ENCODE data around the gene STXBP6. TPM values are rescaled to one million over a fixed set of nuclear protein-coding genes. Genes with fewer than 3 reads are reported as not detected.

STXBP6 gene
- polyA plus RNA-seq, 1 donor from 2014 or later: 14.6 TPM

DNA sequence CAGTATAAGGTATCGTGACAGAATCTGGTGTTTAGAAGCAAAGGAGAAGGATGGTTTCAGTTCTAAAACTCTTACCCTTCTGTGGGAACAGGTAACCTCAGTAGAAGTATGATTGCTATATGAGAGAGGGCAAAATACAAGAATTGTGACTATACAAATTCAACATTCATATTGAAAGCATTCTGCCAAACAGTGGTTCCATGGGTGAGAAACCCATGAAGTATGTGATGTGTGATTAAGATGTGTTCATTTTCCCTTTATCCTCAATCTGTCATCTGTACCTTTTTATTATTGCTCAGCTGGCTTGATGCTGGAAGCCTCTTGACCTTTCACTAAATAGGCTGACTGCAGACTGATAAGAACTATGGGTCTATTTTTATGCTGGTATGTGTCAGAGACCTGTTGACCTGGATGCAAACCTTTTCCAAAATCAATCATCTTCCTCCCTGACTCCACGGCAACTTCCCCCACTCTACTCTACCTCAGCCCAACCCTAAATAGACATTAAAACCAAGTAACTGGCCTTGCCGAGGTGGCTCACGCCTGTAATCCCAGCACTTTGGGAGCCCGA is 109.6 kb downstream of the STXBP6 start:
- H3K36me3 ChIP-seq (ENCODE audit: insufficient read depth, low read length): no peaks in the 10 kb centered on the region
- no peak overlapping the region for H3K4me3 ChIP-seq (ENCODE audit: low read length)
- H3K27ac ChIP-seq (ENCODE audit: low read length): no peak overlapping the region
- no peaks in the 10 kb centered on the region for H3K9me3 ChIP-seq (ENCODE audit: low read length)
- H4K20me1 ChIP-seq (ENCODE audit: insufficient read depth): no peaks in the 10 kb centered on the region
- TF ChIP-seq RAD21 (conservative IDR thresholded peaks at IDR 0.05) (no peak), EZH2 (IDR thresholded peaks at IDR 0.05; ENCODE audit: borderline replicate concordance, insufficient read depth, low read length, poor library complexity, severe bottlenecking) (no peak), TAF1 (IDR thresholded peaks at IDR 0.05; ENCODE audit: low read depth) (no peak), MXI1 (conservative IDR thresholded peaks at IDR 0.05; ENCODE audit: poor library complexity, severe bottlenecking) (no peak), EP300 (conservative IDR thresholded peaks at IDR 0.05; ENCODE audit: poor library complexity, severe bottlenecking) (no peak), SMC3 (conservative IDR thresholded peaks at IDR 0.05; ENCODE audit: poor library complexity) (no peak)
- TF ChIP-seq, protein P1, sequence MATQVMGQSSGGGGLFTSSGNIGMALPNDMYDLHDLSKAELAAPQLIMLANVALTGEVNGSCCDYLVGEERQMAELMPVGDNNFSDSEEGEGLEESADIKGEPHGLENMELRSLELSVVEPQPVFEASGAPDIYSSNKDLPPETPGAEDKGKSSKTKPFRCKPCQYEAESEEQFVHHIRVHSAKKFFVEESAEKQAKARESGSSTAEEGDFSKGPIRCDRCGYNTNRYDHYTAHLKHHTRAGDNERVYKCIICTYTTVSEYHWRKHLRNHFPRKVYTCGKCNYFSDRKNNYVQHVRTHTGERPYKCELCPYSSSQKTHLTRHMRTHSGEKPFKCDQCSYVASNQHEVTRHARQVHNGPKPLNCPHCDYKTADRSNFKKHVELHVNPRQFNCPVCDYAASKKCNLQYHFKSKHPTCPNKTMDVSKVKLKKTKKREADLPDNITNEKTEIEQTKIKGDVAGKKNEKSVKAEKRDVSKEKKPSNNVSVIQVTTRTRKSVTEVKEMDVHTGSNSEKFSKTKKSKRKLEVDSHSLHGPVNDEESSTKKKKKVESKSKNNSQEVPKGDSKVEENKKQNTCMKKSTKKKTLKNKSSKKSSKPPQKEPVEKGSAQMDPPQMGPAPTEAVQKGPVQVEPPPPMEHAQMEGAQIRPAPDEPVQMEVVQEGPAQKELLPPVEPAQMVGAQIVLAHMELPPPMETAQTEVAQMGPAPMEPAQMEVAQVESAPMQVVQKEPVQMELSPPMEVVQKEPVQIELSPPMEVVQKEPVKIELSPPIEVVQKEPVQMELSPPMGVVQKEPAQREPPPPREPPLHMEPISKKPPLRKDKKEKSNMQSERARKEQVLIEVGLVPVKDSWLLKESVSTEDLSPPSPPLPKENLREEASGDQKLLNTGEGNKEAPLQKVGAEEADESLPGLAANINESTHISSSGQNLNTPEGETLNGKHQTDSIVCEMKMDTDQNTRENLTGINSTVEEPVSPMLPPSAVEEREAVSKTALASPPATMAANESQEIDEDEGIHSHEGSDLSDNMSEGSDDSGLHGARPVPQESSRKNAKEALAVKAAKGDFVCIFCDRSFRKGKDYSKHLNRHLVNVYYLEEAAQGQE (IDR thresholded peaks at IDR 0.05; ENCODE audit: borderline replicate concordance): no peak
- no peaks in the 10 kb centered on the region for H3K27me3 ChIP-seq (ENCODE audit: insufficient read depth, low read depth, low read length)
- no peaks in the 10 kb centered on the region for H3K79me2 ChIP-seq (replicated peaks; ENCODE audit: insufficient read depth, low read length)
- H3K4me2 ChIP-seq (ENCODE audit: low read length): no peak overlapping the region
- no peaks in the 10 kb centered on the region for H3F3A ChIP-seq (ENCODE audit: insufficient read depth, low read length, poor library complexity, severe bottlenecking)
- no peaks in the 10 kb centered on the region for H3K9me2 ChIP-seq (ENCODE audit: insufficient read depth, low read length)
- no peak overlapping the region for H3K9ac ChIP-seq (ENCODE audit: low read length)
- H2AFZ ChIP-seq (ENCODE audit: low read depth, low read length): no peak overlapping the region

DNA sequence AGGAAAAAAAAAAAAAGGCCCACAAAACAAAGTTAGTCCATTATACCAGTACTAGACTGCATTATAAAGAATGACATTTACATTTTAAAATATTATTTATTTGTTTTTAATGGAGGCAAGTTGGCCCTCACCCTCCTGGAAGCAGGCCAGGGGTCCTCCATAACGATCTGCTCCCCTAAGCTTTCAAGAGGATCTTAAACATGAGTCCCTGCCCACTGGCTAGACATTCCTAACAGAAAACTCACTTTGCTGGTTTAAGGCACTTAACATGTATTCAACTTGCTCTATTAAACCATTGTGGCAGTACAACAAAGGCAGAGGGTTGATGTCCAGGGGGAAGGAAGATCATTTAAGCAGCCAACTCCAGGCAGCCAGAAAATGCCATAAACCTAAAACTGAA is 111.4 kb downstream of the STXBP6 start:
- Histone ChIP-seq H3K4me3 (ENCODE audit: low read length) (no peak overlapping the region), H3K79me2 (replicated peaks; ENCODE audit: insufficient read depth, low read length) (no peaks in the 10 kb centered on the region), H3F3A (ENCODE audit: insufficient read depth, low read length, poor library complexity, severe bottlenecking) (no peaks in the 10 kb centered on the region), H3K27me3 (ENCODE audit: insufficient read depth, low read depth, low read length) (no peaks in the 10 kb centered on the region), H3K9me3 (ENCODE audit: low read length) (no peaks in the 10 kb centered on the region), H3K9ac (ENCODE audit: low read length) (no peak overlapping the region), H3K4me2 (ENCODE audit: low read length) (no peak overlapping the region), H3K9me2 (ENCODE audit: insufficient read depth, low read length) (no peaks in the 10 kb centered on the region), H4K20me1 (ENCODE audit: insufficient read depth) (no peaks in the 10 kb centered on the region), H3K27ac (ENCODE audit: low read length) (peak overlapping the region; percentile 73), H2AFZ (ENCODE audit: low read depth, low read length) (no peak overlapping the region), H3K36me3 (ENCODE audit: insufficient read depth, low read length) (no peaks in the 10 kb centered on the region)
- TF ChIP-seq, protein P1 (IDR thresholded peaks at IDR 0.05; ENCODE audit: borderline replicate concordance): no peak
- TF ChIP-seq, protein P2, sequence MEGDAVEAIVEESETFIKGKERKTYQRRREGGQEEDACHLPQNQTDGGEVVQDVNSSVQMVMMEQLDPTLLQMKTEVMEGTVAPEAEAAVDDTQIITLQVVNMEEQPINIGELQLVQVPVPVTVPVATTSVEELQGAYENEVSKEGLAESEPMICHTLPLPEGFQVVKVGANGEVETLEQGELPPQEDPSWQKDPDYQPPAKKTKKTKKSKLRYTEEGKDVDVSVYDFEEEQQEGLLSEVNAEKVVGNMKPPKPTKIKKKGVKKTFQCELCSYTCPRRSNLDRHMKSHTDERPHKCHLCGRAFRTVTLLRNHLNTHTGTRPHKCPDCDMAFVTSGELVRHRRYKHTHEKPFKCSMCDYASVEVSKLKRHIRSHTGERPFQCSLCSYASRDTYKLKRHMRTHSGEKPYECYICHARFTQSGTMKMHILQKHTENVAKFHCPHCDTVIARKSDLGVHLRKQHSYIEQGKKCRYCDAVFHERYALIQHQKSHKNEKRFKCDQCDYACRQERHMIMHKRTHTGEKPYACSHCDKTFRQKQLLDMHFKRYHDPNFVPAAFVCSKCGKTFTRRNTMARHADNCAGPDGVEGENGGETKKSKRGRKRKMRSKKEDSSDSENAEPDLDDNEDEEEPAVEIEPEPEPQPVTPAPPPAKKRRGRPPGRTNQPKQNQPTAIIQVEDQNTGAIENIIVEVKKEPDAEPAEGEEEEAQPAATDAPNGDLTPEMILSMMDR (IDR thresholded peaks at IDR 0.05; ENCODE audit: poor library complexity, severe bottlenecking): no peak
- TF ChIP-seq RAD21 (conservative IDR thresholded peaks at IDR 0.05): no peak
- no peak for TF ChIP-seq EZH2 (IDR thresholded peaks at IDR 0.05; ENCODE audit: borderline replicate concordance, insufficient read depth, low read length, poor library complexity, severe bottlenecking)

All from neural cell (in vitro differentiated cells).